PC-9 (cell line): Measurements from ENCODE around the gene ZC3H6. TPM values are rescaled to one million over a fixed set of nuclear protein-coding genes. Genes with fewer than 3 reads are reported as not detected.

ENCODE experiments used
- BruUV-seq: library from RNA; stranded (reverse); fragments of 400-500 nt; replicated peaks from 2 replicates; lab custom pipeline; 2021; lab: Mats Ljungman, UMichigan
- CTCF ChIA-PET: fragments of 300-600 bp; sonication (Branson Sonifier 250); formaldehyde crosslinking; loops from one replicate; lab custom pipeline; 2022; ENCODE audit warnings: antibody characterized with exemption; lab: Charles Lee
- POLR2A ChIA-PET: fragments of 300-600 bp; sonication (Branson Sonifier 250); formaldehyde crosslinking; loops from one replicate; lab custom pipeline; 2022; ENCODE audit warnings: antibody characterized with exemption; ENCODE audit not compliant: unreplicated experiment; lab: Charles Lee
- DNase-seq, 2 experiments: peaks; one replicate each; pipeline versions ENCODE4 v3.0.0 to v3.0.0-alpha.2; 2015 to 2022; ENCODE audit warnings: mixed read lengths in 1 of 2
- H2AFZ ChIP-seq: fragments of 200-600 bp; sonication (generic); 2 replicates; pipeline ENCODE4 v1.8.1; 2017; ENCODE audit warnings: antibody characterized with exemption
- H3F3A ChIP-seq: fragments of 200-600 bp; sonication (generic); 2 replicates; pipeline ENCODE4 v1.8.1; 2017; ENCODE audit warnings: antibody characterized with exemption, mild to moderate bottlenecking, low read depth; ENCODE audit not compliant: insufficient read depth
- H3K27ac ChIP-seq: fragments of 200-600 bp; sonication (generic); 2 replicates; pipeline ENCODE4 v1.6.1; 2016; ENCODE audit warnings: mixed run types
- H3K27me3 ChIP-seq: fragments of 200-600 bp; sonication (generic); 2 replicates; pipeline ENCODE4 v1.6.1; 2016; ENCODE audit warnings: low read depth, mixed run types; ENCODE audit not compliant: insufficient read depth
- H3K36me3 ChIP-seq: fragments of 200-600 bp; sonication (generic); 2 replicates; pipeline ENCODE4 v1.6.1; 2016; ENCODE audit warnings: low read depth, mixed run types
- H3K4me1 ChIP-seq: fragments of 200-600 bp; sonication (generic); replicated peaks from 2 replicates; pipeline ENCODE4 v1.6.1; 2016; ENCODE audit warnings: mixed run types; ENCODE audit not compliant: insufficient read depth
- H3K4me2 ChIP-seq: fragments of 200-600 bp; sonication (generic); 2 replicates; pipeline ENCODE4 v1.6.1; 2017; ENCODE audit warnings: mixed run types
- H3K4me3 ChIP-seq: fragments of 200-600 bp; sonication (generic); 2 replicates; pipeline ENCODE4 v1.6.1; 2016; ENCODE audit warnings: mixed run types
- H3K79me2 ChIP-seq: fragments of 200-600 bp; sonication (generic); 2 replicates; pipeline ENCODE4 v1.6.1; 2017; ENCODE audit warnings: low read depth, mixed run types
- H3K9me2 ChIP-seq: fragments of 200-600 bp; sonication (generic); 2 replicates; pipeline ENCODE4 v1.8.1; 2017; ENCODE audit warnings: mild to moderate bottlenecking; ENCODE audit not compliant: insufficient read depth
- H3K9me3 ChIP-seq: fragments of 200-600 bp; sonication (generic); 2 replicates; pipeline ENCODE4 v1.8.1; 2016; ENCODE audit warnings: low read depth; ENCODE audit not compliant: insufficient read depth
- H4K20me1 ChIP-seq: fragments of 200-600 bp; sonication (generic); 2 replicates; pipeline ENCODE4 v1.8.1; 2017; ENCODE audit not compliant: insufficient read depth
- CTCF ChIP-seq: fragments of 200-600 bp; sonication (generic); conservative IDR thresholded peaks from 2 replicates; pipeline ENCODE4 v1.6.1; 2017; ENCODE audit warnings: mixed run types, antibody characterized with exemption, mild to moderate bottlenecking, moderate library complexity
- EZH2 ChIP-seq: fragments of 200-600 bp; sonication (generic); IDR thresholded peaks from 2 replicates; pipeline ENCODE4 v1.8.0; 2017; ENCODE audit warnings: antibody characterized with exemption, low read depth
- intact Hi-C: fragments of 100-400 bp; cut with micrococcal nuclease; formaldehyde crosslinking; loops from one replicate; pipeline ENCODE4 v1.10.0; 2022; ENCODE audit not compliant: unreplicated experiment
- total RNA-seq: library from RNA; stranded (reverse); gene quantifications from 2 replicates; pipeline ENCODE4 v1.2.3, GENCODE V29; 2021

Gene ZC3H6
- total RNA-seq, 1 experiment from 2014 or later: 9.1 TPM

GRCh38 chr2:112317303-112318158 is 42.1 kb downstream of the ZC3H6 start:
- Histone ChIP-seq H3K27ac (no peak overlapping the region), H3K27me3 (no peaks in the 10 kb centered on the region), H3K9me2 (no peaks in the 10 kb centered on the region), H4K20me1 (no peaks in the 10 kb centered on the region), H3K36me3 (no peaks in the 10 kb centered on the region), H3K4me2 (no peak overlapping the region), H3K4me3 (no peak overlapping the region), H3K4me1 (peaks cover 18% of the 10 kb centered on the region), H2AFZ (no peak overlapping the region), H3K9me3 (no peaks in the 10 kb centered on the region), H3K79me2 (no peaks in the 10 kb centered on the region), H3F3A (no peaks in the 10 kb centered on the region)
- POLR2A ChIA-PET: no interaction called here
- no TSS peak for BruUV-seq
- intact Hi-C loops: no loop called here
- DNase-seq: no peak
- TF ChIP-seq EZH2 (no peak), CTCF (no peak)
- CTCF ChIA-PET: no interaction called here

GRCh38 chr2:112318515-112318914 is 43.1 kb downstream of the ZC3H6 start:
- peaks cover 18% of the 10 kb centered on the region for H3K4me1 ChIP-seq
- no peak overlapping the region for H3K27ac ChIP-seq
- no peaks in the 10 kb centered on the region for H4K20me1 ChIP-seq
- DNase-seq: no peak
- ChIA-PET POLR2A (no interaction called here), CTCF (no interaction called here)
- H3K27me3 ChIP-seq: no peaks in the 10 kb centered on the region
- no peak overlapping the region for H3K4me3 ChIP-seq
- intact Hi-C loops: no loop called here
- no peaks in the 10 kb centered on the region for H3F3A ChIP-seq
- H3K79me2 ChIP-seq: no peaks in the 10 kb centered on the region
- no peak overlapping the region for H2AFZ ChIP-seq
- H3K9me2 ChIP-seq: no peaks in the 10 kb centered on the region
- TF ChIP-seq CTCF (no peak), EZH2 (no peak)
- BruUV-seq: no TSS peak
- H3K9me3 ChIP-seq: no peaks in the 10 kb centered on the region
- no peak overlapping the region for H3K4me2 ChIP-seq
- no peaks in the 10 kb centered on the region for H3K36me3 ChIP-seq

- Histone ChIP-seq H3K9me2 (no peaks in the 10 kb centered on the region), H3K36me3 (no peaks in the 10 kb centered on the region), H2AFZ (no peak overlapping the region), H3K27me3 (no peaks in the 10 kb centered on the region), H3F3A (no peaks in the 10 kb centered on the region), H3K9me3 (no peaks in the 10 kb centered on the region), H3K4me3 (no peak overlapping the region), H3K4me2 (no peak overlapping the region), H3K4me1 (no peaks in the 10 kb centered on the region), H3K27ac (no peak overlapping the region), H3K79me2 (no peaks in the 10 kb centered on the region), H4K20me1 (no peaks in the 10 kb centered on the region)
- no peak for TF ChIP-seq EZH2
- TF ChIP-seq CTCF: no peak
- ChIA-PET POLR2A (no interaction called here), CTCF (no interaction called here)
- intact Hi-C loops: no loop called here
- no peak for DNase-seq
- BruUV-seq: no TSS peak
These were observed 46.3 kb downstream of the ZC3H6 start for GRCh38 chr2:112321375-112322320.
